Body of pancreas (tissue), 4 donors: ENCODE data around the gene PDE10A. TPM values are rescaled to one million over a fixed set of nuclear protein-coding genes. Genes with fewer than 3 reads are reported as not detected.

Source experiments
- ATAC-seq: fragments of 150-250 bp; one replicate; pipeline ENCODE4 v1.9.1; 2016
- DNase-seq, 4 donors: peaks; one replicate each; pipeline ENCODE4 v3.0.0-alpha.2; 2019
- H3K27ac ChIP-seq, 4 donors: fragments of 200-600 bp; sonication (generic); 1 replicate in 3 of 4; 2 replicates in 1 of 4; pipeline versions ENCODE4 v1.5.1 to v1.6.1; 2016 to 2019; ENCODE audit warnings: mild to moderate bottlenecking in 1 of 4, mixed read lengths in 1 of 4, moderate library complexity in 1 of 4
- H3K27me3 ChIP-seq, 2 donors: fragments of 200-600 bp; sonication (generic); one replicate each; pipeline ENCODE4 v1.6.0; 2016; ENCODE audit warnings: mild to moderate bottlenecking in 1 of 2
- H3K36me3 ChIP-seq, 2 donors: fragments of 200-600 bp; sonication (generic); replicated peaks in 1 of 2; 2 replicates each; pipeline ENCODE4 v1.5.1; 2016; ENCODE audit warnings: low read depth in 2 of 2; ENCODE audit not compliant: insufficient read depth in 1 of 2
- H3K4me1 ChIP-seq: fragments of 200-600 bp; sonication (generic); one replicate; pipeline ENCODE4 v1.6.0; 2016
- H3K4me3 ChIP-seq, 2 donors: fragments of 200-600 bp; sonication (generic); 1 replicate in 1 of 2; 2 replicates in 1 of 2; pipeline ENCODE4 v1.5.1; 2016 to 2019
- H3K9me3 ChIP-seq, 3 donors: fragments of 200-600 bp; sonication (generic); 1 replicate in 2 of 3; 2 replicates in 1 of 3; pipeline ENCODE4 v1.5.1; 2016
- POLR2A ChIP-seq, 3 donors: fragments of 450-650 bp; IDR thresholded peaks; one replicate each; pipeline ENCODE4 v1.6.1; 2016; ENCODE audit warnings: antibody characterized with exemption in 3 of 3, mild to moderate bottlenecking in 2 of 3
- WGBS, 2 donors: methylation state at CpG; one replicate each; pipeline ENCODE4 v1.1.5; 2017; 5-methylcytosine and 5-hydroxymethylcytosine counted together
- intact Hi-C: fragments of 100-400 bp; cut with DNase I; formaldehyde crosslinking; loops from one replicate; pipeline ENCODE4 v1.15.1; 2023
- total RNA-seq, 2 donors: library from RNA; depleted of rRNA; stranded (reverse); fragments of >200 nt; gene quantifications; one replicate each; pipeline ENCODE4 v1.1.0, GENCODE V29; 2016
- TF ChIP-seq, protein P1 (sequence below), 7 experiments: fragments of 450-650 bp in 4 of 7; fragments of 200-600 bp in 3 of 7; sonication (generic) in 3 of 7; IDR thresholded peaks; one replicate each; pipeline ENCODE4 v1.5.1; 2016 to 2019; ENCODE audit warnings: antibody characterized with exemption in 7 of 7

Gene PDE10A
- total RNA-seq, 2 donors from 2014 or later, result 3.9 to 16.8 TPM

DNA sequence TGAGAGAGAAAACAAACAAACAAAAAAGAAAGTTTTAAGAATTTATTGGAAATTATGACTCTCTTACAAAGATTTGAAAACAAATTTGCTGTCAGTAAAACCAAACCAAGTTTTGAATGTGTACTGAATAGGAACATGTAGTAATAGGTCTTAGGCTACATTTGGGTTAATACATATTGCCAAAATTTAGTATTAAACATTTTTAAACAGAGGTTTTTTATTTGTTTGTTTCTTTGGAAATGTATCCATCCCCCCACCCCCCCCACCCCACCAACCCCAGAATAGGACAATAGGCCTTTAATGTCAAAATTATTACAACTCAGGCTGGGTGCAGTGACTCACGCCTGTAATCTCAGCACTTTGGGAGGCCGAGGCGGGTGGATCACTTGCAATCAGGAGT, 356.1 kb downstream of the PDE10A start:
- H3K4me3 ChIP-seq, result no peak overlapping the region
- WGBS, 2 donors, result 55 to 81% methylated on average over 3 of the region's 3 CpGs
- intact Hi-C loops, result no loop called here
- TF ChIP-seq, protein P1, sequence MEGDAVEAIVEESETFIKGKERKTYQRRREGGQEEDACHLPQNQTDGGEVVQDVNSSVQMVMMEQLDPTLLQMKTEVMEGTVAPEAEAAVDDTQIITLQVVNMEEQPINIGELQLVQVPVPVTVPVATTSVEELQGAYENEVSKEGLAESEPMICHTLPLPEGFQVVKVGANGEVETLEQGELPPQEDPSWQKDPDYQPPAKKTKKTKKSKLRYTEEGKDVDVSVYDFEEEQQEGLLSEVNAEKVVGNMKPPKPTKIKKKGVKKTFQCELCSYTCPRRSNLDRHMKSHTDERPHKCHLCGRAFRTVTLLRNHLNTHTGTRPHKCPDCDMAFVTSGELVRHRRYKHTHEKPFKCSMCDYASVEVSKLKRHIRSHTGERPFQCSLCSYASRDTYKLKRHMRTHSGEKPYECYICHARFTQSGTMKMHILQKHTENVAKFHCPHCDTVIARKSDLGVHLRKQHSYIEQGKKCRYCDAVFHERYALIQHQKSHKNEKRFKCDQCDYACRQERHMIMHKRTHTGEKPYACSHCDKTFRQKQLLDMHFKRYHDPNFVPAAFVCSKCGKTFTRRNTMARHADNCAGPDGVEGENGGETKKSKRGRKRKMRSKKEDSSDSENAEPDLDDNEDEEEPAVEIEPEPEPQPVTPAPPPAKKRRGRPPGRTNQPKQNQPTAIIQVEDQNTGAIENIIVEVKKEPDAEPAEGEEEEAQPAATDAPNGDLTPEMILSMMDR (IDR thresholded peaks at IDR 0.05), result no peak
- TF ChIP-seq POLR2A (IDR thresholded peaks at IDR 0.05), result no peak
- no peak for ATAC-seq
- H3K27me3 ChIP-seq, result peaks cover 0 to 5% of the 10 kb centered on the region in 2 donors
- H3K9me3 ChIP-seq, result no peaks in the 10 kb centered on the region
- no peak overlapping the region for H3K27ac ChIP-seq
- peaks cover 8% of the 10 kb centered on the region for H3K4me1 ChIP-seq
- no peak for DNase-seq
- H3K36me3 ChIP-seq, result no peaks in the 10 kb centered on the region

DNA sequence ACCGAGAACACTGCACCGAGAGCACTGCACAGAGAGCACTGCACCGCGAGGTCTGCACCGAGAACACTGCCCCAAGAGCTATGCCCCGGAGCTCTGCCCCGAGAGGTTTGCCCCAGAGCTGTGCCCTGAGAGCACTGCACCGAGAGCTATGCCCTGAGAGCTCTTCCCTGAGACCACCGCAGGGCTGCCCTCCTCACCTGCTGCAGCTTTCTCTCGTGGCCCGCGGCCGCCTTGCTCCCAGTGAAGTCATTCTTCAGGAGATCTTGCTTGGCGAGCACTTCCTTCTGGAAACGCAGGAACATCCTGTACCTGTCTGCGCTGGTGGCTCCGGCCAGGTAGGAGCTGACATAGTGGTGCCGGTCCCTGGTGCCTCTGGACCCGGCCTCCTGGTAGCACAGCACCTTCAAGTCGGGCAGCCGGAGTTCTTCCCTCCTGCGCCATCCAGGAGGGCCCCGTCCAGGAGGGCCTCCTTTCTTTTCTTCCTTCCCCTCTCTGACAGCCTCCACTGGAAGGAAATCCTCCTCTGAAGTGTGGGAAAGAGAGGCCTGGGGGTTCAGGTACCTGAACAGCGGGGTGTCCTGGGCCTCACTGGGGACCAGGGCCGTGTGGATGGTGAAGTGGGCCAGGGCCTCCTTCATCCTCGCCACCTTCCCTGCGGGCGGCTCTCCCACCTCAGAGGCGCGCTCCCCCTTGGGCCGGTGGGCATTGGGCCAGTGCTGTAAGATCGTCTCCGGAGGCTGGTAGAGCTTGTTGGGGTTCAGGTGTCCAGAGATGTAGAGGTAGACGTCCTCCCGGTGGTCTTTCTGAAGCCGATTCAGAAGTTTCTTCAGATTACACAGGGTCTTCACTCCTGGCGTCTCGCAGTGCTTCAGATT, 361.4 kb downstream of the PDE10A start:
- no peak overlapping the region for H3K4me3 ChIP-seq
- intact Hi-C loops, result no loop called here
- no peaks in the 10 kb centered on the region for H3K27me3 ChIP-seq
- ATAC-seq, result no peak
- 82 to 84% methylated on average over 30 to 37 of the region's 38 CpGs for WGBS, 2 donors
- no peak overlapping the region for H3K27ac ChIP-seq
- no peaks in the 10 kb centered on the region for H3K9me3 ChIP-seq
- TF ChIP-seq POLR2A (IDR thresholded peaks at IDR 0.05), result no peak
- TF ChIP-seq, protein P1 (IDR thresholded peaks at IDR 0.05), result no peak
- DNase-seq, result no peak
- H3K4me1 ChIP-seq, result no peaks in the 10 kb centered on the region
- H3K36me3 ChIP-seq, result no peaks in the 10 kb centered on the region

DNA sequence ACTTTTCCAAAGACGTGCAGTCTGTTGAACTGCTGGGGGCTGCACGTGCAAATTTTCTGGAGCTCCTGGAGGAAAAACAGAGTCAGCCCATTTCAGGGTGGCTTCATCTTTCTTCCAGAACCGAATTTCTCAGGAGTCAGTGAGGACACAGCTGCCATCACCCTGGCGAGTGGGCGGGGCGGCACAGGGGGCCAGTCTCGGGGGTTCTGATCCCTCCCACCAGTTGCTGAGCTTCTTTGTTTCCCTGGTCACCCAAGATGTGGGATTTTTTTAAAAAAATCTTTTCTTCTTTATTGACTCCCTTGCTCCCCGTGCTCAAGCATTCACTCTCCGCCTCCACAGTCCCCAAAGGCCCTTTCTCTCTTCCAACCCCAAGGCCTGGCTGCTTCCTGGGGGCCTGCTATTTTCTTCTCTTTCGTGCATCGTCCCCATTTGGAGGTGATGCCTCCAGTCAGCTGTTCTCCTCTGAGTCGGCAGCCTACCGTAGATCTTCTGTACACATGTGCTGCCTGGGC, 362.6 kb downstream of the PDE10A start:
- no peak for ATAC-seq
- intact Hi-C loops, result no loop called here

DNA sequence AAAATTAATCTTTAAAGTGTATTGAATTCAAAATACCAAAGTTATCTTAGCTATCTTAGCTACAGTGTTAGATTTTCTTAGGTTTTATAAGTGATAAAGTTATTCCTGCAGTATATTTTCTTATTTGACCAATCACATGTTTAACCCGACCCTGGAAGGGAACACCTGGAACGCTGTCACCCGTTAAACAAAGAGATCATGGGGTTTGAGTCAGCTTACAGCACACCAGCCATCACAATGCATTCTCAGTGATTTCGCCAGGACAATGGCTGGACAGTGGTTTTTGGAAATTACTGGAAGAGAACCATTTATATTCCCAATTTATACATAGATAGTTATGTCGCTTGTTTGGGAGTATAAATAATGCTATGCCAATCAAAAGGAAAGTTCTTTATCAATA, 364.2 kb downstream of the PDE10A start:
- ATAC-seq (no peak), DNase-seq (no peak)

More for the DNA sequence above, 362.6 kb downstream of the PDE10A start:
- H3K27me3 ChIP-seq, result no peaks in the 10 kb centered on the region
- no peak overlapping the region for H3K4me3 ChIP-seq
- H3K9me3 ChIP-seq, result no peaks in the 10 kb centered on the region
- no peaks in the 10 kb centered on the region for H3K36me3 ChIP-seq
- TF ChIP-seq, protein P1 (IDR thresholded peaks at IDR 0.05), result no peak
- no peak for TF ChIP-seq POLR2A (IDR thresholded peaks at IDR 0.05)
- no peak for DNase-seq
- H3K27ac ChIP-seq, result no peak overlapping the region
- WGBS, 2 donors, result 63 to 64% methylated on average over 13 of the region's 13 CpGs
- H3K4me1 ChIP-seq, result no peaks in the 10 kb centered on the region

More for the DNA sequence above, 364.2 kb downstream of the PDE10A start:
- no peaks in the 10 kb centered on the region for H3K27me3 ChIP-seq
- intact Hi-C loops, result no loop called here
- H3K36me3 ChIP-seq, result no peaks in the 10 kb centered on the region
- WGBS, 2 donors, result 57 to 58% methylated on average over 5 of the region's 5 CpGs
- TF ChIP-seq, protein P1 (IDR thresholded peaks at IDR 0.05), result no peak
- TF ChIP-seq POLR2A (IDR thresholded peaks at IDR 0.05), result no peak
- H3K27ac ChIP-seq, result no peak overlapping the region
- no peaks in the 10 kb centered on the region for H3K4me1 ChIP-seq
- H3K4me3 ChIP-seq, result no peak overlapping the region
- no peaks in the 10 kb centered on the region for H3K9me3 ChIP-seq
